GM21367 (cell line): ENCODE measurements around the gene NEDD4.
"Not testable (repeated sequence)": the region's sequence is repeated elsewhere in the genome, so short reads cannot be mapped to it uniquely, and the experiment has no call there.

Experiments
- ATAC-seq: cut with Tn5 transposase; IDR thresholded peaks from one replicate; pipeline ENCODE4 v1.9.1; 2021; ENCODE audit not compliant: unreplicated experiment

Gene NEDD4

GRCh38 chr15:55993111-55993803, at the start of gene NEDD4:
Gene NEDD4 (minus strand): TSS chr15:55993612. CDS start chr15:55993555, 57 bp downstream.
- ATAC-seq, result peak; percentile 93

DNA sequence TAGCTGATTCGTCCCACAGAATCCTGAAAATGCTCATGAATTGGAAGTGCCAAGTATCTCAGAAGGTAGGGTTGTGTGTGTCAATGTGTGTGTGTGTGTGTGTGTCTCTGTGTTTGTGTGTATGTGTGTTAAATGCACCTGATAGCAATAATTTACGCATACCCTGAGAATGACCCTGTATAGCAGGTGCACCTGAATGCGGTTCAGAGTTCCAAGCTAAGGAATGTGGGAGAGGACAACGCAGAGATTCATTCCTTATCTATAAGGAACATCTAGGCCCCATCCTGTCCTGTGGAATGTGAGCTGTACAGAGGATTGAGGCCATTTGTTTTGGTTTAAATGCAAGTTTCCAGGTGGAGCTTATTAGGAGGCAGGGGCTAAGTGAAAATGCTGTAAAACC, 49.1 kb upstream of the NEDD4 start:
- ATAC-seq, result no peak

GRCh38 chr15:56042031-56042430, 48.6 kb upstream of the NEDD4 start:
- no peak for ATAC-seq

GRCh38 chr15:56040081-56041035, 46.9 kb upstream of the NEDD4 start:
- no peak for ATAC-seq

DNA sequence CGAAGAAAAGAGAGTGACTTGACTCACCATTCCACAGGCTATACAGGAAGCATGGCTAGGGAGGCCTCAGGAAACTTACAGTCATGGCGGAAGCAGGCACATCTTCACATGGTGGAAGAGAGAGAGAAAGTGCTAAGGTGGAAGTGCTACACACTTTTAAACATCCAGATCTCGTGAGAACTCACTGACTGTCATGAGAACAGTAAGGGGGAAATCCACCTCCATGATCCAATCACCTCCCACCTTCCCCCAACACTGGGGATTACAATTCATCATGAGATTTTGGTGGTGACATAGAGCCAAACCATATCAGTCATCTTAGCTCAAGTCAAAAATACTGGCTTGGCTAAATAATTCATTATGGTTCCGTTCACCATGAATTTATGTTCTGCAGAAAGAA, 45.3 kb upstream of the NEDD4 start:
- no peak for ATAC-seq

DNA sequence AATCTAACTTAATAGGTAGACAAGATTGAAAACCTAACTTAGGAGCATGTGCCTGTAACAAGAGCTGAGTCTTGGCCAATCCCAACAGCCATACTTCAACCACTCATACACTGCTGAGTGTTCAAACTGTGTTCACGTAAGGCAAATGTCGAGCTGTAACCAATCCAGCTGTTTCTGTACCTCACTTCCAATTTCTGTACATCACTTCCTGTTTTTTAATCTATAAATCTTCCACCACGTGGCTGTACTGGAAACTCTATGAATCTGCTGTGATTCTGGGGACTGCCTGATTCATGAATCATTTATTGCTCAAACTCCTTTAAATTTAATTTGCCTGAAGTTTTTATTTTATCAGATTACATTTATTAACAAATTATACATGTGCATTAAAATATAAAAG, 44.6 kb upstream of the NEDD4 start:
- ATAC-seq, result no peak

DNA sequence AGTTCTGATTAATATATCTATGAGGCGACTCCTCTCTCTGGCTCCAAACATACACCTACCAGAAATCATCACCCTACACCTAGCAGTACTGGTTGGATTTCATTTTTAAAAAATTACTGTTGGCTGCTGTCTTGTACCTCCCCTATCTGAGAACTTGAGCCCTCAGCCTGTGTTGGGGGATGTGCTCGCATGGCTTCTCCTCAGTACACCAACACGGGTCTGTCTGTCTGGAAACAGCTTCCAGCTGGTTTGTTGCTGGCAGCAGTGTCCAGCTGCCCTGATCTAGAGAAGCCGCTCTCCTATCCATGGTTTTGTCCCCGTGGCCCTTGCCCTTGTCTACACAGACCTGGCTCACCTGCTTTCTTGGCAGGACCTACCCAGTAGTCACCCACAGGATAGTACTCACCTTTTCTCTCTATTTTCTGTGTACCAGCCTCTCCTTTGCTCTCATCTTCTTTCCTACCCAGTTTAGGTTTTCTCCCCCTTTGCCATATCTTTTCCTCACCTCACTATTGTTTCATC, 43.2 kb upstream of the NEDD4 start:
- no peak for ATAC-seq

- no peak for ATAC-seq
Measured at GRCh38 chr15:56035166-56035565, 41.8 kb upstream of the NEDD4 start.

GRCh38 chr15:56034514-56034913, 41.1 kb upstream of the NEDD4 start:
- ATAC-seq, result no peak

- ATAC-seq, result no peak
Measured at GRCh38 chr15:56032373-56032772, 39.0 kb upstream of the NEDD4 start.

GRCh38 chr15:56031836-56032235, 38.4 kb upstream of the NEDD4 start:
- ATAC-seq, result no peak

DNA sequence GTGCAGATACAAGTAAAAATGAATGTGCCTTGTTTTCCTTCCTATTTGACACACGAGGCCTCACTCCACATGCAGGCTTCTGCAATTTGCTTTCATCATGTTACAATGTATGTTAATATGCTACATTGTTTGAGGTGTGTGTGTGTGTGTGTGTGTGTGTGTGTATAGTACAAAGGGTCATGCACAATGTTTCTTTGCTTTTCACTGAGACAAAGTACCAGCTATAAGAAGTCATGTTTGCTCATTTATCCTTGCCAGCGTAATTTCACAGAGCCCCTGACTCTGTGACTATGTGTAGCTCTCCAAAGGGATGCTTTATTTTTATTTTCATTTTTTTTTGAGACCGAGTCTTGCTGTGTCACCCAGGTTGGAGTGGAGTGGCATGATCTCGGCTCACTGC, 38.0 kb upstream of the NEDD4 start:
- no peak for ATAC-seq

- no peak for ATAC-seq
Measured at GRCh38 chr15:56028430-56028829, 35.0 kb upstream of the NEDD4 start.

DNA sequence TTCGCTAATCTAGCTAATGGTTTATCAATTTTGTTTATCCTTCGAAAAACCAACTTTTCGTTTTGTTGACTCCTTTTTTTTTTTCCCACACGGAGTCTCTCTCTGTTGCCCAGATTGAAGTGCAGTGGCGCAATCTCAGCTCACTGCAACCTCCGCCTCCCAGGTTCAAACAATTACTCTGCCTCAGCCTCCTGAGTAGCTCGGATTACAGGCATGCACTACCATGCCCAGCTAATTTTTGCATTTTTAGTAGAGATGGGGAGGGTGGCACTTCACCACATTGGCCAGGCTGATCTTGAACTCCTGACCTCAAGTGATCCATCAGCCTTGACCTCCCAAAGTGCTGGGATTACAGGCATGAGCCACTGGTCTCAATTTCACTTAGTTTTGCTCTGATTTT, 29.7 kb upstream of the NEDD4 start:
- not testable (repeated sequence) for ATAC-seq

DNA sequence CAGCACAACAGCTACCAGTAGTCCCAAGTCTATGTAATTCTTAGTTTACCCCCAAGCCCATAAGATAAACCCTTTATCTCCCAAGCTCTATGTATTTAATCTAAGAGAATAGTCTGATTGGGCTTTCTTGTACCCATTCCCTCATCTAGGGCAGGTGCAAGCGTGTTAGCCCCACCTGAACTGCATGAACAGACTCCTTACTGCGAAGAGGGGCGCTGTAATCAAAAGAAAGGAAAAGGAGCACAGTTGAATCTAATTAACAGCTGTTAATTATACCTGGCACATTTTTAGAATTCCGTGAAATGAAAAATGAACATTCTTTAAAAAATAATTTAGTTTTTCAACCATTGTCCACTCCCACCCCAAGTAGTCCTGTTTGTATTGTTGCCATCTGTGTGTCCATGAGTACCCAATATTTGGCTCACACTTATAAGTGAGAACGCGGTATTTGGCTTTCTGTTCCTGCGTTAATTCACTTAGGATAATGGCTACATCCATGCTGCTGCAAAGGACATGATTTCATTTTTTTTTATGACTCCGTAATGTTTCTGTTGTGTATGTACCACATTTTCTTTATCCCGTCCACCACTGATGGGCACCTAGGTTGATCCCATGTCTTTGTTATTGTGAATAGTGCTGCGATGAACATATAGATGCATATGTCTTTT, 26.5 kb upstream of the NEDD4 start:
- ATAC-seq, result no peak

DNA sequence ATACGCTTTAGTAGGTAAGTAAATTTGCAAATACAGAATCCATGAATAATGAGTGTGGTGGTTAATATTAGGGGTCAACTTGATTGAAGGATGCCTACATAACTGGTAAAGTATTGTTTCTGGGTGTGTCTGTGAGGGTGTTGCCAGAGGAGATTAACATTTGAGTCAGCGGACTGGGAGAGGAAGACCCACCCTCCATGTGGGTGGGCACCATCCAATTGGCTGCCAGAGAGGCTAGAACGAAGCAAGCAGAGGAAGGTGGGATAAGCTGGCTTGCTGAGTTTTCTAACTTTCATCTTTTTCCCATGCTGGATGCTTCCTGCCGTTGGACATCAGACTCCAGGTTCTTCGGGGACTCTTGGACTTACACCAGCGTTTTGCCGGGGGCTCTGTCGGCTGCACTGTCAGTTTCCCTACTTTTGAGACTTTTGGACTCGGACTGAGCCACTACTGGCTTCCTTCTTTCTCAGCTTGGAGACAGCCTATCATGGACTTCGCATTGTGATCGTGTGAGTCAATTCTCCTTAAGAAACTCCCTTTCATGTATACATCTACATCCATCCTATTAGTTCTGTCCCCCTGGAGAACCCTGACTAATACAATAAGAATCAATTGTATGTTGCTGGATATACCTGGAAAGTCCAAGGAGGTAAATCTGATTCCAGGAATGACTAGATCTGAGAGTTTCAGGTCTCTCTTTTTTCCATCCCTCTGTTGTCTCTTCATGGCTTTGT, 25.8 kb upstream of the NEDD4 start:
- ATAC-seq, result no peak

- ATAC-seq, result no peak
Measured at GRCh38 chr15:56017920-56018319, 24.5 kb upstream of the NEDD4 start.

GRCh38 chr15:56017511-56017910, 24.1 kb upstream of the NEDD4 start:
- ATAC-seq, result no peak

DNA sequence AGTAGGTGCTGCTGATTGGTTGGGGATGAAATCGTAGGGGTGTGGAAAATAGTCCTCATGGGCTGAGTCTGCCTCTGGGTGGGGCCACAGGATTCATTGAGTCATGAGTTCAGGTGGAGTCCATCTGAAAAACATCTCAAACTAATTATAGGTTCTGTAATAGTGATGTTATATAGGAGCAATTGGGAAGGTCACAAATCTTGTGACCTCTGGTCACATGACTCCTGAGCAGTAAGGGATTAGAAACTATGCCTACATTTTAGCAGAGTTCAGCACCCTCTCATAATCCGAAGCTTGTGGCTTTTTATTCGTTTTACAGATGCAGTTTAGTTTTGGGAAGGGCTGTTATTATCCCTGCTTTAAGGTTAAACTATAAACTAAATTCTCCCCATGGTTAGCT, 22.9 kb upstream of the NEDD4 start:
- ATAC-seq, result no peak

DNA sequence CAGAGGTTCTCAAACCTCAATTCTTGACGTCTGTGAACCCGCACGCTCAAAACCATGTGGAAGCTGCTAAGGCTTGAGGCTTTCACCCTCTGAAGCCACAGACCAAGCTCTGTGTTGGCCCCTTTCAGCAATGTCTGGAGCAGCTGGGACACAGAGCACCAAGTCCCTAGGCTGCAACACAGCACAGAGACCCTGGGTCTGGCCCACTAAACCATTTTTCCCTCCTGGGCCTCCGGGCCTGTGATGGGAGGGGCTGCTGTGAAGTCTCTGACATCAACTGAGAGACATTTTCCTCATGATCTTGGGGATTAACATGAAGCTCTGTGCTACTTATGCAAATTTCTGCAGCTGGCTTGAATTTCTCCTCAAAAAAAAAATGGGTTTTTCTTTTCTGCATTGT, 21.3 kb upstream of the NEDD4 start:
- no peak for ATAC-seq

DNA sequence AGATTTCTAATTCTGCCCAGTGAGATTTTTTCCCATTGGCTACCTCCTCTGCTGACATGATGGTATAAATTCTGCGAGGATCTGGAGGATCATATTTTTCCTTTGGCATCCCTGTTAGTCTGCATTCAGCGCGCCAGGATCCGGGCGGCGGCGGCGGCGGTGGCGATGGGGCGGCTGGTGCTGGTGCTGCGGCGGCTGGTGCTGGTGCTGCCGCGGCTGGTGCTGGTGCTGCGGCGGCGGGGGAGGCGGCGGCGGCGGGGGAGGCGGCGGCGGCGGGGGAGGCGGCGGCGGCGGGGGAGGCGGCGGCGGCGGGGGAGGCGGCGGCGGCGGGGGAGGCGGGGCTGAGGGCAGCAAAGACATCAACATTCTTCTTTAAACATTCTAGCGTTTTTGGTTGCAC, 13.6 kb upstream of the NEDD4 start:
- ATAC-seq, result not testable (repeated sequence)
